IMR-90 (cell line): ENCODE measurements around the gene ADTRP.

Experiments used
- CHD1 ChIP-seq: IDR thresholded peaks from 2 replicates; pipeline ENCODE4 v1.6.1; 2012; ENCODE audit warnings: low read depth, low read length, improper control_type of control experiment
- POLR2A ChIP-seq: IDR thresholded peaks from 2 replicates; pipeline ENCODE4 v1.6.1; 2012; ENCODE audit warnings: mild to moderate bottlenecking, low read depth, low read length
- TF ChIP-seq, protein P1 (sequence below): conservative IDR thresholded peaks from 2 replicates; pipeline ENCODE4 v1.5.1; 2012; ENCODE audit warnings: mild to moderate bottlenecking, low read depth, low read length, improper control_type of control experiment

DNA sequence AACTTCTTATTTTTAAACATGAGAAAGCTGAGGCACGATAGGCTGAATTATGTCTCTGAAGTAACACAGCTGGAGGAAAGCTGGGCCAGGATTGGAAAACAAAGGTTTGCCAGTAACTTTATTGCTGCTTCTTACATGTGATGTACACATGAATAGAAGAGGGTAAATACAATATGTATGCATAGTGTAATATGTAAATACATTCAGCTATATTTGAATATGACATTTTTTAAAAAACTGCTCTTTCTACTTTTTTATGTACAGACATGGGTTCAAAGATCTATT lies 90.2 kb downstream of the ADTRP start:
- TF ChIP-seq POLR2A = no peak
- TF ChIP-seq, protein P1, sequence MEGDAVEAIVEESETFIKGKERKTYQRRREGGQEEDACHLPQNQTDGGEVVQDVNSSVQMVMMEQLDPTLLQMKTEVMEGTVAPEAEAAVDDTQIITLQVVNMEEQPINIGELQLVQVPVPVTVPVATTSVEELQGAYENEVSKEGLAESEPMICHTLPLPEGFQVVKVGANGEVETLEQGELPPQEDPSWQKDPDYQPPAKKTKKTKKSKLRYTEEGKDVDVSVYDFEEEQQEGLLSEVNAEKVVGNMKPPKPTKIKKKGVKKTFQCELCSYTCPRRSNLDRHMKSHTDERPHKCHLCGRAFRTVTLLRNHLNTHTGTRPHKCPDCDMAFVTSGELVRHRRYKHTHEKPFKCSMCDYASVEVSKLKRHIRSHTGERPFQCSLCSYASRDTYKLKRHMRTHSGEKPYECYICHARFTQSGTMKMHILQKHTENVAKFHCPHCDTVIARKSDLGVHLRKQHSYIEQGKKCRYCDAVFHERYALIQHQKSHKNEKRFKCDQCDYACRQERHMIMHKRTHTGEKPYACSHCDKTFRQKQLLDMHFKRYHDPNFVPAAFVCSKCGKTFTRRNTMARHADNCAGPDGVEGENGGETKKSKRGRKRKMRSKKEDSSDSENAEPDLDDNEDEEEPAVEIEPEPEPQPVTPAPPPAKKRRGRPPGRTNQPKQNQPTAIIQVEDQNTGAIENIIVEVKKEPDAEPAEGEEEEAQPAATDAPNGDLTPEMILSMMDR = no peak
- TF ChIP-seq CHD1 = no peak
